Gastrocnemius medialis (tissue), 4 donors: ENCODE data around the gene ROCK1. TPM values are rescaled to one million over a fixed set of nuclear protein-coding genes. Genes with fewer than 3 reads are reported as not detected.

Source experiments
- ATAC-seq, 2 donors: fragments of 150-250 bp; one replicate each; pipeline ENCODE4 v1.9.1; 2016
- DNase-seq, 2 donors: peaks; one replicate each; pipeline ENCODE4 v3.0.0-alpha.2; 2019
- H3K27ac ChIP-seq, 4 donors: fragments of 200-600 bp; sonication (generic); 1 replicate in 1 of 4; 2 replicates in 3 of 4; pipeline ENCODE4 v1.5.1; 2016 to 2018; ENCODE audit warnings: mild to moderate bottlenecking in 2 of 4, moderate library complexity in 1 of 4
- H3K27me3 ChIP-seq, 3 donors: fragments of 200-600 bp; sonication (generic) in 2 of 3; 1 replicate in 1 of 3; 2 replicates in 2 of 3; pipeline versions ENCODE4 v1.5.1 to v1.6.0; 2016 to 2019; ENCODE audit warnings: mild to moderate bottlenecking in 1 of 3, moderate library complexity in 1 of 3
- H3K36me3 ChIP-seq, 2 donors: fragments of 200-600 bp; sonication (generic) in 1 of 2; one replicate each; pipeline ENCODE4 v1.5.1; 2017 to 2018
- H3K4me1 ChIP-seq, 2 donors: fragments of 200-600 bp; sonication (generic) in 1 of 2; one replicate each; pipeline ENCODE4 v1.5.1; 2016 to 2017; ENCODE audit warnings: mild to moderate bottlenecking in 2 of 2
- H3K4me3 ChIP-seq, 4 donors: fragments of 200-600 bp; sonication (generic) in 3 of 4; 1 replicate in 1 of 4; 2 replicates in 3 of 4; pipeline ENCODE4 v1.5.1; 2016 to 2019; ENCODE audit warnings: mild to moderate bottlenecking in 2 of 4
- H3K9me3 ChIP-seq, 3 donors: fragments of 200-600 bp; sonication (generic) in 2 of 3; 1 replicate in 1 of 3; 2 replicates in 2 of 3; pipeline ENCODE4 v1.5.1; 2016 to 2019
- POLR2A ChIP-seq, 2 donors: fragments of 450-650 bp; IDR thresholded peaks; one replicate each; pipeline ENCODE4 v1.6.1; 2017; ENCODE audit warnings: antibody characterized with exemption in 2 of 2, mild to moderate bottlenecking in 2 of 2, moderate library complexity in 2 of 2
- in situ Hi-C, 4 donors: fragments of 200-750 bp; cut with MboI; loops; one replicate each; pipeline versions ENCODE4 v1.15.0 to v1.8.0; 2017; ENCODE audit warnings: low sequenced_read_pairs in 4 of 4
- intact Hi-C: fragments of 100-400 bp; cut with DNase I; formaldehyde crosslinking; loops from one replicate; pipeline ENCODE4 v1.15.1; 2023; ENCODE audit warnings: low total_unique reads
- total RNA-seq, 4 donors: library from RNA; depleted of rRNA; stranded (reverse); fragments of >200 nt; gene quantifications; one replicate each; pipeline versions ENCODE4 v1.1.0 to v1.2.3, GENCODE V29; 2016
- TF ChIP-seq, protein P1 (sequence below), 5 experiments: fragments of 450-650 bp in 3 of 5; fragments of 200-600 bp in 2 of 5; sonication (generic) in 2 of 5; IDR thresholded peaks in 4 of 5; conservative IDR thresholded peaks in 1 of 5; 1 replicate in 4 of 5; 2 replicates in 1 of 5; pipeline ENCODE4 v1.5.1; 2016 to 2019; ENCODE audit warnings: antibody characterized with exemption in 5 of 5, mild to moderate bottlenecking in 3 of 5, moderate library complexity in 3 of 5

Gene ROCK1
- total RNA-seq, 4 donors from 2014 or later = 11.0 to 15.7 (median 12.7) TPM

DNA sequence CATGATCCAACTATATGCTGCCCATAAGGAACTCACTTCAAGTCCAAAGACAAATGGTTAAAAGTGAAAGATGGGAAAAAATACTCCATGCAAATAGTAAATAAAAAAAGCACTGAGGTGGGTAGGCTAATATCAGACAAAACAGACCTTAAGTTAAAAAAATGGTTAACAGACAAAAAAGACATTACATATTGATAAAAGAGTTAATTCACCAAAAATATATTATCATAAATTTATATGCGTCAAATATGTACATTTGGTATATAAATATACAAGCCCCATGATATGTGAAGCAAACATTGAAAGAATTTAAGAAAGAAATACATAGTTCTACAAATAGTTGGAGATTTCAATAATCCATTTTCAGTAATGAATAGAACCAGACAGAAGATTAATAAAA, 31.0 kb downstream of the ROCK1 start:
- in situ Hi-C loops (no loop called here), intact Hi-C loops (no loop called here)
- H3K4me1 ChIP-seq = peaks cover 40 to 43% of the 10 kb centered on the region in 2 donors
- TF ChIP-seq, protein P1, sequence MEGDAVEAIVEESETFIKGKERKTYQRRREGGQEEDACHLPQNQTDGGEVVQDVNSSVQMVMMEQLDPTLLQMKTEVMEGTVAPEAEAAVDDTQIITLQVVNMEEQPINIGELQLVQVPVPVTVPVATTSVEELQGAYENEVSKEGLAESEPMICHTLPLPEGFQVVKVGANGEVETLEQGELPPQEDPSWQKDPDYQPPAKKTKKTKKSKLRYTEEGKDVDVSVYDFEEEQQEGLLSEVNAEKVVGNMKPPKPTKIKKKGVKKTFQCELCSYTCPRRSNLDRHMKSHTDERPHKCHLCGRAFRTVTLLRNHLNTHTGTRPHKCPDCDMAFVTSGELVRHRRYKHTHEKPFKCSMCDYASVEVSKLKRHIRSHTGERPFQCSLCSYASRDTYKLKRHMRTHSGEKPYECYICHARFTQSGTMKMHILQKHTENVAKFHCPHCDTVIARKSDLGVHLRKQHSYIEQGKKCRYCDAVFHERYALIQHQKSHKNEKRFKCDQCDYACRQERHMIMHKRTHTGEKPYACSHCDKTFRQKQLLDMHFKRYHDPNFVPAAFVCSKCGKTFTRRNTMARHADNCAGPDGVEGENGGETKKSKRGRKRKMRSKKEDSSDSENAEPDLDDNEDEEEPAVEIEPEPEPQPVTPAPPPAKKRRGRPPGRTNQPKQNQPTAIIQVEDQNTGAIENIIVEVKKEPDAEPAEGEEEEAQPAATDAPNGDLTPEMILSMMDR (IDR thresholded peaks at IDR 0.05 in 4 of 5, conservative IDR thresholded peaks at IDR 0.05 in 1 of 5) = no peak
- TF ChIP-seq POLR2A (IDR thresholded peaks at IDR 0.05) = no peak
- H3K9me3 ChIP-seq = no peaks in the 10 kb centered on the region
- DNase-seq (no peak), ATAC-seq (no peak)
- H3K27ac ChIP-seq = no peak overlapping the region
- H3K36me3 ChIP-seq = no peaks in the 10 kb centered on the region
- H3K4me3 ChIP-seq = no peak overlapping the region
- H3K27me3 ChIP-seq = no peaks in the 10 kb centered on the region

DNA sequence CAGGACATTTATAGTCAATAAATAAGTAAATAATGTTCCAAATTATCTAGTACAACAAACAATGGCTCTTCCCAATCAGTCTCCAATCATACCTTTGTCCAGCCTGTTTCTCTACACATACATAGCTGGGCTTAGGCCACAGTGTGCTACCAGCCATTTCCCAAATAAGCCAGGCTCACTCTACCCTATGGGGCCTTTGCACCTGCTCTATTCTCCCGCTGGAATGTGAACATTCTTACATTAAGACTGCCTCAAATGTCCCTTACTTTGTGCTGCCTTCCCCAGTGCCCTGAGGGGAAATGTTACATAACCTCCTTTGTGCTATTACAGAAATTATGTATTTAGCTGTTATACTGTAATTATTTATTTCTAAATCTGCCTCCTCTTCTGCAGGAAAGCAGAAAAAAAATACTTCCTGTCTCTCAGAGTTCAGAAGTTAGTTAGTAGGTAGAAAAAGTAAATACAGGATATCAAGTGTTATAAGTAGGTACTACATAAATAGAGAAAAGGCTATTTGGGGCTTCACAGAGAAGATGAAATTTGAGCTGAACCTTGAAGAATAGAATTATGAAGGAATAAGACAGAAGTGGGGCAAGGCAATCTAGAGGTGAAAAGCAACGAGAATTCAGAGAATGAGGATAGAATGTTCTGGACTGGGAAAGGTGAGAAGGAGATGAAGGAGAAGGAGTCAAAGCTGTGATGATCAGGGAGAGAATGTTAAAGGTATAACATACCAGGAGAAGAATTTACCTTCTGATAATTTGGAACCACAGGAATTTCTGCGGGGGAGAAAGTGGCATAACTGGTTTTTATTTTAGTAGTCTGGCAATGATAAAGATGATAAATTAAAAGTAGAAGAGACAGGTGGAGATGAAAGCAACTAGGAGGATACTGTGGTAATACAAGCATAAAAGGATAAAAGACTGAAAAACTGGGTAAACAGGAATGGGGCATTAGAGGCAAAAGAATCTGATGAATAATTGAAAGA, 37.0 kb downstream of the ROCK1 start:
- ATAC-seq (no peak), DNase-seq (no peak)
- in situ Hi-C loops = loop anchor here in 1 of 4 donors (25.0 kb wide), 1 partner anchor 88 kb away; no protein-coding TSS in a partner anchor
- H3K27ac ChIP-seq = peak overlapping the region in 2 of 4 donors; percentile 2 to 30
- no peaks in the 10 kb centered on the region for H3K36me3 ChIP-seq
- TF ChIP-seq, protein P1 (IDR thresholded peaks at IDR 0.05 in 4 of 5, conservative IDR thresholded peaks at IDR 0.05 in 1 of 5) = no peak
- no peak for TF ChIP-seq POLR2A (IDR thresholded peaks at IDR 0.05)
- H3K27me3 ChIP-seq = no peaks in the 10 kb centered on the region
- peaks cover 54 to 72% of the 10 kb centered on the region in 2 donors for H3K4me1 ChIP-seq
- intact Hi-C loops = no loop called here
- no peaks in the 10 kb centered on the region for H3K9me3 ChIP-seq
- H3K4me3 ChIP-seq = no peak overlapping the region

DNA sequence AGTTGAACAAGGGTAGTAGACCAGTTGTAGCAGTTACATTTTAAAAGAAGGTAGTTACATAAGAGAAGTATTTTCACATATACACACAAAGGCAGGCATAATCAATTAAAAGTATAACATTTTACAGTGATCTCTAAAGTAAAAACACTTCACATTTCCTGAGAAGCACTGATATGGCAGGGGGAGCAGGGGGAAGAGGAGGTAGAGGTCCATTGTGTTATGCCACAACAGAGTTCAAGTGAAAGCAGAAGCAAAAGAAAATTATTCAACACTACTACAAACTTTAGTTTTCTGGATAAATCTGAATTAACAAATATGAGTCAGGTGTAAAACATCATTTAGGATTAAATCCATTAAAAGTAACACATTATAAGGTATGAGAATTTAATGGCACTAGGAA, 38.4 kb downstream of the ROCK1 start:
- H3K36me3 ChIP-seq = no peaks in the 10 kb centered on the region
- H3K4me3 ChIP-seq = no peak overlapping the region
- no peaks in the 10 kb centered on the region for H3K27me3 ChIP-seq
- H3K4me1 ChIP-seq = peaks cover 39 to 58% of the 10 kb centered on the region in 2 donors
- ATAC-seq = no peak
- no peak for TF ChIP-seq POLR2A (IDR thresholded peaks at IDR 0.05)
- TF ChIP-seq, protein P1 (IDR thresholded peaks at IDR 0.05 in 4 of 5, conservative IDR thresholded peaks at IDR 0.05 in 1 of 5) = no peak
- H3K27ac ChIP-seq = no peak overlapping the region
- intact Hi-C loops = no loop called here
- H3K9me3 ChIP-seq = no peaks in the 10 kb centered on the region
- DNase-seq = no peak
- in situ Hi-C loops = loop anchor here in 1 of 4 donors (25.0 kb wide), 1 partner anchor 89 kb away; no protein-coding TSS in a partner anchor

DNA sequence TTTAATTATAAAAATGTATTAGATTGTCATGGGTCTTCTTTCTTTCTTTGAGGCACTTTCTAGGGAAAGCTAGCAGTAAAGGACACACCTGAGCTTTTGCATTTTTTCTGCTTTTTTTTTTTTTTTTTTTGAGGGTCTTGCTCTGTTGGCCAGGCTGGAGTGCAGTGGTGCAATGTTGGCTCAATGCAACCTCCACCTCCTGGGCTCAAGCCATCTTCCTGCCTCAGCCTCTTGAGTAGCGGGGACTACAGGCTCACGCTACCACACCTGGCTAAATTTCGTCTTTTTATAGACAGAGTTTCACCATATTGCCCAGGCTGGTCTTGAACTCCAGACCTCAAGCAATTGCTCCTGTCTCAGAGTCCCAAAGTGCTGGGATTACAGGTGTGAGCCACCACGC, 40.5 kb downstream of the ROCK1 start:
- in situ Hi-C loops (loop anchor here in 1 of 4 donors (25.0 kb wide), 1 partner anchor 91 kb away; no protein-coding TSS in a partner anchor), intact Hi-C loops (no loop called here)
- Histone ChIP-seq H3K4me3 (no peak overlapping the region), H3K27me3 (no peaks in the 10 kb centered on the region), H3K4me1 (peaks cover 28 to 42% of the 10 kb centered on the region in 2 donors), H3K36me3 (no peaks in the 10 kb centered on the region), H3K27ac (no peak overlapping the region), H3K9me3 (no peaks in the 10 kb centered on the region)
- TF ChIP-seq POLR2A (IDR thresholded peaks at IDR 0.05) = no peak
- TF ChIP-seq, protein P1 (IDR thresholded peaks at IDR 0.05 in 4 of 5, conservative IDR thresholded peaks at IDR 0.05 in 1 of 5) = no peak
- ATAC-seq (no peak), DNase-seq (no peak)
